ENCODE results near the gene ANKRD28.

- no peak for TF ChIP-seq POLR2A (IDR thresholded peaks at IDR 0.05)
- TF ChIP-seq POLR2AphosphoS5 (IDR thresholded peaks at IDR 0.05): no peak
These were observed 9.8 kb downstream of the ANKRD28 start for GRCh38 chr3:15787941-15788340.

Data from prostate gland (tissue), 1 donor.